Endothelial cell (in vitro differentiated cells): Measurements from ENCODE around the gene RFTN2. TPM values are rescaled to one million over a fixed set of nuclear protein-coding genes. Genes with fewer than 3 reads are reported as not detected.
A peak's percentile ranks its signal among the peaks of the same experiment; 100 is the strongest.
"Not testable (repeated sequence)": the region's sequence is repeated elsewhere in the genome, so short reads cannot be mapped to it uniquely, and the experiment has no call there.

Experiments used
- DNase-seq: peaks from one replicate; pipeline ENCODE4 v3.0.0; 2021; ENCODE audit warnings: low spot score
- H3K27ac Mint-ChIP-seq: one replicate; pipeline ENCODE4 v1.8.0; 2021; ENCODE audit warnings: mixed read lengths, inconsistent platforms; ENCODE audit not compliant: unreplicated experiment
- H3K27me3 Mint-ChIP-seq: one replicate; pipeline ENCODE4 v1.8.0; 2021; ENCODE audit warnings: mild to moderate bottlenecking, moderate library complexity, mixed read lengths, inconsistent platforms; ENCODE audit not compliant: unreplicated experiment
- H3K36me3 Mint-ChIP-seq: one replicate; pipeline ENCODE4 v1.8.0; 2021; ENCODE audit warnings: mild to moderate bottlenecking, low read depth, mixed read lengths, inconsistent platforms; ENCODE audit not compliant: unreplicated experiment
- H3K4me1 Mint-ChIP-seq: one replicate; pipeline ENCODE4 v1.8.0; 2021; ENCODE audit warnings: mild to moderate bottlenecking, mixed read lengths, inconsistent platforms; ENCODE audit not compliant: unreplicated experiment
- H3K4me3 Mint-ChIP-seq: one replicate; pipeline ENCODE4 v1.8.0; 2021; ENCODE audit warnings: mild to moderate bottlenecking, mixed read lengths, inconsistent platforms; ENCODE audit not compliant: unreplicated experiment
- H3K9me3 Mint-ChIP-seq: one replicate; pipeline ENCODE4 v1.8.0; 2021; ENCODE audit warnings: mixed read lengths, inconsistent platforms; ENCODE audit not compliant: unreplicated experiment
- CTCF ChIP-seq: fragments of 200-600 bp; sonication (generic); IDR thresholded peaks from one replicate; pipeline ENCODE4 v1.5.0; 2021; ENCODE audit warnings: antibody characterized with exemption; ENCODE audit not compliant: unreplicated experiment
- total RNA-seq: library from RNA; stranded (reverse); fragmentation: NEBNext Ultra II Directional; extraction: Animal tissue kit (Norgen Biotek cat#: 25700); gene quantifications from one replicate; pipeline ENCODE4 v1.2.1, GENCODE V29; 2021; ENCODE audit not compliant: unreplicated experiment

The RFTN2 gene
- total RNA-seq, 1 donor from 2014 or later, result 27.2 TPM

DNA sequence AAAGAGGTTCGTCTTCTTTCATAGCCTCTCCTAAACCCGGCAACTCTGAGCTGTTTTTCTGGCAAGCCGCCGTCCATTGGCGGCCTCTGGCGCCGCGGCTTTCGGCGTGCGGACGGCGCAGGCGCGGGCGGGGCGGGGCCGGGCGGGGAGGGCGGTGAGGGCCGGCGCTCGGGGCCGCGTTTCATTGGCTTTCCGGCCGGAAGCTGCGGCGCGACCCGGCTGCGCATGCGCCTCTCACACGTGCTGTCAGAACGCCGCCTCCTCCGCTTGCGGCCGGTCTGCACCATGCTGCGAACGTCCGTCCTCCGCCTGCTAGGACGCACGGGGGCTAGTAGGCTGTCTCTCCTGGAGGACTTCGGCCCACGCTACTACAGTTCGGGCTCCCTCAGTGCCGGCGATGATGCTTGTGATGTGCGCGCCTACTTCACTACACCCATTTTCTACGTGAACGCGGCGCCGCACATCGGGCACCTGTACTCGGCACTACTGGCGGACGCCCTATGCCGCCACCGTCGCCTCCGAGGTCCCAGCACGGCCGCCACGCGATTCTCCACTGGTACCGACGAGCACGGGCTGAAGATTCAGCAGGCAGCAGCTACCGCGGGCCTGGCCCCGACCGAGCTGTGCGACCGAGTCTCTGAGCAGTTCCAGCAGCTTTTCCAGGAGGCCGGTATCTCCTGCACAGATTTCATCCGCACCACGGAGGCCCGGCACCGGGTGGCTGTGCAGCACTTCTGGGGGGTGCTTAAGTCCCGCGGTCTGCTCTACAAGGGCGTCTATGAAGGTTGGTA lies 29.9 kb upstream of the RFTN2 start, which contains the start of gene MARS2:
TSS of gene MARS2 (plus strand) at position 249 of the 791 bp plus-strand sequence. CDS start at position 286, 37 bp downstream.
- H3K4me1 Mint-ChIP-seq, result peaks cover 31% of the 10 kb centered on the region
- H3K9me3 Mint-ChIP-seq, result no peaks in the 10 kb centered on the region
- DNase-seq, result peak; percentile 96
- H3K4me3 Mint-ChIP-seq, result peak within 1 kb of the TSS; percentile 96
- no peak for TF ChIP-seq CTCF
- peaks cover 6% of the 10 kb centered on the region for H3K36me3 Mint-ChIP-seq
- peak within 1 kb of the TSS; percentile 84 for H3K27ac Mint-ChIP-seq
- peaks cover 4% of the 10 kb centered on the region for H3K27me3 Mint-ChIP-seq

DNA sequence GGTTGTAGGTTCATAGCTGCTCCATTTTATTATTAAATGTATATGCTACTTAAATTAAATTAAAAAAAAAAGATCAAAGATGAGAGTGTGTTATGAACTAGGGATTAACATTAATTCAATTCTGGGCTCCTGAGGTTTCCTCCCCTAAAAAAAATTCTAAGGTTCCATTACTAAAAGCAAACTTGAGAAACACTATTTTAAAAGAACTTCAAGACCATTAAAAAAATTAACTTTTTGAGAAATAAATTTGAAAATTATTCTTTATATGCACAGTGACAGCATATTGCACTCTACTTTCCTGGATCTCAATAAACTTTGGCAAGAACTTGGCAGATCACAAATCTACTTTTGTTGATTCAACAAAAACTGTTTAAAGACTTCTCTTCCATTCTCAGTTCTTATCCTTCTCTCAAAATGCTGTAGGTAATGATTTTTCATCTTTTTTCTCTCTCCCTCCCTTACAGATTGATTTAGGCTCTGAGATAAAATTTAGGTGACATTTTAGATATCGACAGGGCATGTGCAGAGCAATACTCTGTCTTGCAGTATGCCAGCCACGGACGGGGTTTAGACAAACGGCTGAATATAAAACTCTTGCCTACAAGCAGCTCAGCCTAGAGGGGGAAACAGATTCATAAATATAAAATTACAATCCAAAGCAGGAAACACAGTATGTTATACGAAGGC lies 29.2 kb upstream of the RFTN2 start:
- no peak for DNase-seq
- Mint-ChIP-seq H3K27ac (peak overlapping the region; percentile 84), H3K4me3 (peak overlapping the region; percentile 86), H3K9me3 (no peaks in the 10 kb centered on the region), H3K4me1 (peaks cover 24% of the 10 kb centered on the region), H3K27me3 (peaks cover 4% of the 10 kb centered on the region), H3K36me3 (peaks cover 6% of the 10 kb centered on the region)
- no peak for TF ChIP-seq CTCF

GRCh38 chr2:197700960-197701359 lies 25.6 kb upstream of the RFTN2 start:
- no peak overlapping the region for H3K27ac Mint-ChIP-seq
- no peak for TF ChIP-seq CTCF
- peaks cover 3% of the 10 kb centered on the region for H3K4me1 Mint-ChIP-seq
- H3K9me3 Mint-ChIP-seq, result peaks cover 7% of the 10 kb centered on the region
- no peak for DNase-seq
- peaks cover 4% of the 10 kb centered on the region for H3K27me3 Mint-ChIP-seq
- H3K4me3 Mint-ChIP-seq, result no peak overlapping the region
- peaks cover 8% of the 10 kb centered on the region for H3K36me3 Mint-ChIP-seq

DNA sequence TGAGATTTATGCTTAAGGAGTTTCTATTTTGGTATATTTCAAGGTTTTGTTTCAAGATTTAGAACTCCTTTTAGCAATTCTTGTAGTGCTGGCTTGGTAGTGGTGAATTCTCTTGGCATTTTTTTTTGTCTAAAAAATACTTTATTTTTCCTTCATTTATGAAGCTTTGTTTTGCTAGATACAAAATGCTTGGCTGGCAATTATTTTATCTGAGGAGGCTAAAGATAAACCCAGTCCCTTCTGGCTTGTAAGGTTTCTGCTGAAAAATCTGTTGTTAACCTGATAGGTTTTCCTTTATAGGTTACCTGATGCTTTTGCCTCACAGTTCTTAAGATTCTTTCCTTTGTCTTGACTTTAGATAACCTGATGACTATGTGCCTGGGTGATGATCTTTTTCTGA lies 24.3 kb upstream of the RFTN2 start:
- H3K27me3 Mint-ChIP-seq, DNase-seq, H3K4me1 Mint-ChIP-seq, H3K9me3 Mint-ChIP-seq, H3K27ac Mint-ChIP-seq, H3K36me3 Mint-ChIP-seq, H3K4me3 Mint-ChIP-seq: not testable (repeated sequence)

DNA sequence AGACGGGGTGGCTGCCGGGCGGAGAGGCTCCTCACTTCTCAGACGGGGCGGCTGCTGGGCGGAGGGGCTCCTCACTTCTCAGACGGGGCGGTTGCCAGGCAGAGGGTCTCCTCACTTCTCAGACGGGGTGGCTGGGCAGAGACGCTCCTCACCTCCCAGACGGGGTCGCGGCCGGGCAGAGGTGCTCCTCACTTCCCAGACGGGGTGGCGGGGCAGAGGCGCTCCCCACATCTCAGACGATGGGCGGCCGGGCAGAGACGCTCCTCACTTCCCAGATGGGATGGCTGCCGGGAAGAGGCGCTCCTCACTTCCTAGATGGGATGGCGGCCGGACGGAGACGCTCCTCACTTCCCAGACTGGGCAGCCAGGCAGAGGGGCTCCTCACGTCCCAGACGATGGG lies 21.2 kb upstream of the RFTN2 start:
- peaks cover 14% of the 10 kb centered on the region for H3K36me3 Mint-ChIP-seq
- H3K27ac Mint-ChIP-seq, H3K4me3 Mint-ChIP-seq, H3K4me1 Mint-ChIP-seq, DNase-seq, H3K27me3 Mint-ChIP-seq, H3K9me3 Mint-ChIP-seq: not testable (repeated sequence)

DNA sequence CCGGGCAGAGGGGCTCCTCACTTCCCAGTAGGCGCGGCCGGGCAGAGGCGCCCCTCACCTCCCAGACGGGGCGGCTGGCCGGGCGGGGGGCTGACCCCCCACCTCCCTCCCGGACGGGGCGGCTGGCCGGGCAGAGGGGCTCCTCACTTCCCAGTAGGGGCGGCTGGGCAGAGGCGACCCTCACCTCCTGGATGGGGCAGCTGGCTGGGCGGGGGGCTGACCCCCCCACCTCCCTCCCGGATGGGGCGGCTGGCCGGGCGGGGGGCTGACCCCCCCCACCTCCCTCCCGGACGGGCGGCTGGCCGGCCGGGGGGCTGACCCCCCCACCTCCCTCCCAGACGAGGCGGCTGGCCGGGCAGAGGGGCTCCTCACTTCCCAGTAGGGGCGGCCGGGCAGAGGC lies 20.6 kb upstream of the RFTN2 start:
- not testable (repeated sequence) for H3K27ac Mint-ChIP-seq, H3K4me3 Mint-ChIP-seq, H3K4me1 Mint-ChIP-seq, H3K9me3 Mint-ChIP-seq, H3K27me3 Mint-ChIP-seq, DNase-seq
- peaks cover 14% of the 10 kb centered on the region for H3K36me3 Mint-ChIP-seq

DNA sequence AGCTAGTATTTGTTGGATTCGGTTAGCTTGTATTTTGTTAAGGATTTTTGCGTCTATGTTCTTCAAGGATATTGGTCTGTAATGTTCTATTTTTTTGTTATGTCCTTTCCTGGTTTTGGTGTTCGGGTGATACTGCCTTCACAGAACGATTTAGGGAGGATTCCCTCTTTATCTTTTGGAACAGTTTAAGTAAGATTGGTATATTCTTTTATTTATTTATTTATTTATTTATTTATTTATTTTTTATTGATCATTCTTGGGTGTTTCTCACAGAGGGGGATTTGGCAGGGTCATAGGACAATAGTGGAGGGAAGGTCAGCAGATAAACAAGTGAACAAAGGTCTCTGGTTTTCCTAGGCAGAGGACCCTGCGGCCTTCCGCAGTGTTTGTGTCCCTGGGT lies 19.8 kb upstream of the RFTN2 start:
- H3K27me3 Mint-ChIP-seq, DNase-seq, H3K4me3 Mint-ChIP-seq, H3K9me3 Mint-ChIP-seq, H3K27ac Mint-ChIP-seq, H3K4me1 Mint-ChIP-seq: not testable (repeated sequence)
- H3K36me3 Mint-ChIP-seq, result peaks cover 14% of the 10 kb centered on the region
